HG03558 (cell line): ENCODE measurements around the gene GSPT1.
"Not testable (repeated sequence)": the region's sequence is repeated elsewhere in the genome, so short reads cannot be mapped to it uniquely, and the experiment has no call there.

Experiments
- ATAC-seq: cut with Tn5 transposase; IDR thresholded peaks from one replicate; pipeline ENCODE4 v1.9.1; 2021; ENCODE audit warnings: moderate number of reproducible peaks; ENCODE audit not compliant: unreplicated experiment; ENCODE audit errors: extremely low read depth

GSPT1 gene

DNA sequence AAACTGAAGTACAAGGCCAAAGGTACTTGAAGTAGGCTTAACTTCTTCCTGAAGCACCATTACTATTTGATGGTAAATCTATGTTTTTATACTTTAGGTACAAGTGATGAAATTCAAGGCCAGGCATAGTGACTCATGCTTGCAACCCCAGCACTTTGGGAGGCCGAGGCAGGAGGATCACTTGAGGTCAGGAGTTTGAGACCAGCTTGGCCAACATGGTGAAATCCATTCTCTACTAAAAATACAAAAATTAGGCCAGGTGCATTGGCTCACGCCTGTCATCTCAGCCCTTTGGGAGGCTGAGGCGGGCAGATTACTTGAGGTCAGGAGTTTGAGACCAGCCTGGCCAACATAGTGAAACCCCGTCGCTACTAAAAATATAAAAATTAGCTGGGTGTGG, 92.1 kb downstream of the GSPT1 start:
- not testable (repeated sequence) for ATAC-seq

- ATAC-seq = no peak
These were observed 96.0 kb downstream of the GSPT1 start for GRCh38 chr16:11819798-11820197.

- ATAC-seq = not testable (repeated sequence)
These were observed 96.8 kb downstream of the GSPT1 start for GRCh38 chr16:11818970-11819369.
